ENCODE measurements around the gene DTX2.

DTX2 gene

DNA sequence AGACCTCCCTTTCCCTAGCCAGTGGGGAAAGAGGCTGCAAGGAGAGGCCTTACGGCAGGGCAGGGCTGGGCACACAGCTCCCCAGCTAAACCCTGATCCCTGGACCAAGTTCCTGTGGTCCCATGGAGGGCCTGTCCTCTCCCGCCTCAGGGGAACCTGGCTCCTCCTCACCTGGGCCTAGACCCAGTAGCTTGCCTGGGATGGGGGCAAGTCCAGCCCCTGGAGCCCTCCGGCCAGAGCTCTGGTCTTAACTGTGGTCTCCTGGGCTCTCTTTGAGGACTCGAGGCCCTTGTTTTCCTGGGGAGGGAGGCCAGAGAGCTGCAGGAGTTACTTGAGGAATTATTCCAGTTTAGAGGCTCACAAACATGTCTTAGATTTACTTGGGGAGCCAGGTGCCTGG, 35.3 kb upstream of the DTX2 start:
- no peak overlapping the region for H2BK120ac ChIP-seq (ENCODE audit: insufficient read depth, low read length, poor library complexity)
- no peak overlapping the region for H4K91ac ChIP-seq (ENCODE audit: low read depth, low read length)
- H3K4me1 ChIP-seq (ENCODE audit: control insufficient read depth in 1 of 2, insufficient read depth in 2 of 2, low read length in 2 of 2) = peaks cover 13% of the 10 kb centered on the region in 2 experiments
- DNase-seq = no peak
- no peaks in the 10 kb centered on the region for H3K9me3 ChIP-seq (ENCODE audit: insufficient read depth, low read depth, low read length)
- H4K8ac ChIP-seq (ENCODE audit: low read depth, low read length) = no peak overlapping the region
- H3K18ac ChIP-seq (ENCODE audit: low read length) = no peak overlapping the region
- H3K79me1 ChIP-seq (ENCODE audit: low read length) = peaks cover 9% of the 10 kb centered on the region
- H3K27me3 ChIP-seq (ENCODE audit: insufficient read depth, low read length) = no peaks in the 10 kb centered on the region
- H3K14ac ChIP-seq (ENCODE audit: low read length) = no peak overlapping the region
- H2BK12ac ChIP-seq (ENCODE audit: low read length) = peak overlapping the region; percentile 3
- no peak overlapping the region for H2BK5ac ChIP-seq (ENCODE audit: low read depth, low read length, poor library complexity)
- H2AFZ ChIP-seq (ENCODE audit: insufficient read depth, low read length, poor library complexity) = no peak overlapping the region
- no peaks in the 10 kb centered on the region for H3K36me3 ChIP-seq (ENCODE audit: control insufficient read depth in 1 of 2, insufficient read depth in 2 of 2, low read length in 2 of 2)
- H3K9ac ChIP-seq (ENCODE audit: low read length) = no peak overlapping the region
- H3K4me3 ChIP-seq (ENCODE audit: low read depth, low read length) = no peak overlapping the region
- no peaks in the 10 kb centered on the region for H3K79me2 ChIP-seq (ENCODE audit: control insufficient read depth, insufficient read depth, low read length, poor library complexity)
- H3K23ac ChIP-seq (ENCODE audit: low read length) = no peak overlapping the region
- no peak overlapping the region for H4K12ac ChIP-seq (ENCODE audit: low read depth, low read length)
- no CpG with 5 or more reads among the region's 4 CpGs for WGBS (ENCODE audit: extremely low coverage, insufficient coverage, insufficient read length)
- H3K27ac ChIP-seq (ENCODE audit: low read depth, low read length) = no peak overlapping the region
- H3K4ac ChIP-seq (ENCODE audit: low read depth, low read length) = no peak overlapping the region
- H3K4me2 ChIP-seq (ENCODE audit: low read length) = no peak overlapping the region
- H2AK5ac ChIP-seq (ENCODE audit: low read length) = no peak overlapping the region

DNA sequence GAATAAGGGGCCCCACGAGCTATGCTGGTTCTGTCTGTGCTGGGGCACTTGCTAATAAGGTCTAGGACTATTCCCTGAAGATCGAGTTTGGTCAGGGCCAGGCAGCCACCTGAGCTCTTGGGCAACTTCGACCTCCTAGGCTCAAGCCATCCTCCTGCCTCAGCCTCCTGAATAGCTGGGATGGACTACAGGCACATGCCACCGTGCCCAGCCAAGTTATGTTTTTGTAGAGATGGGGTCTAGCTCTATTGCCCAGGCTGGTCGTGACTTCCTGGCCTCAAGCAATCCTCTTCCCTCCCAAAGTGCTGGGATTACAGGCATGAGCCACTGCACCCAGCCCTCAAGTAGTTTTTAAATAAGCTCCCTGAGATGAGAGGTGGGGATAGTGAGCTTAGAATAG, 33.9 kb upstream of the DTX2 start:
- no peak overlapping the region for H3K4me3 ChIP-seq (ENCODE audit: low read depth, low read length)

DNA sequence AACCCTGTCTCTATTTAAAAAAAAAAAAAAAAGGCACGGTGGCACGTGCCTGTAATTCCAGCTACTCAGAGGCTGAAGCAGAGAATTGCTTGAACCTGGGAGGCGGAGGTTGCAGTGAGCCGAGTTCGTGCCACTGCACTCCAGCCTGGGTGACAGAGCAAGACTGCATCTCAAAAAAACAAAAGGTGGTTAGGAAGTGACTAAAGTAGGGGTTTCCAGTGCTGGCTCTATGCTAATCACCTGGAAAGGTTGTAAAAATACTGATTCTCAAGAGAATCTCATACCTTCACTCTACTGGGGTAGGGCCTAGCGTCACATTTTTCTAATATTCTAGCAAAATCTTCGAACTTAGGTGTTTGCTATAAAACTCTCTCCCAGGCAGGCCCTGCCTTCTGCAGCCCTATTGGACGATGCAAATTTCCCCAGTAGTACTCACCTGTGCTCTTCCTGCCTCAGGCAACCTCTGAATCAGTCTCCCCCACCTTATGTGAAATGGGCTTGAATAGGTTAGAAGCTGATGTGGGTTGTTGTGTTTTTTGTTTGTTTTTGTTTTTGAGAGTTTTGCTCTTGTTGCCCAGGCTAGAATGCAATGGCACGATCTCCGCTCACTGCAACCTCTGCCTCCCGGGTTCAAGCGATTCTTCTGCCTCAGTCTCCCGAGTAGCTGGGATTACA, 33.2 kb upstream of the DTX2 start:
- Histone ChIP-seq H3K79me2 (ENCODE audit: control insufficient read depth, insufficient read depth, low read length, poor library complexity) (no peaks in the 10 kb centered on the region), H2AK5ac (ENCODE audit: low read length) (no peak overlapping the region), H3K27me3 (ENCODE audit: insufficient read depth, low read length) (no peaks in the 10 kb centered on the region), H4K12ac (ENCODE audit: low read depth, low read length) (no peak overlapping the region), H2BK120ac (ENCODE audit: insufficient read depth, low read length, poor library complexity) (no peak overlapping the region), H3K79me1 (ENCODE audit: low read length) (peaks cover 6% of the 10 kb centered on the region), H2AFZ (ENCODE audit: insufficient read depth, low read length, poor library complexity) (no peak overlapping the region), H2BK12ac (ENCODE audit: low read length) (no peak overlapping the region), H3K4me2 (ENCODE audit: low read length) (no peak overlapping the region), H3K14ac (ENCODE audit: low read length) (no peak overlapping the region), H3K27ac (ENCODE audit: low read depth, low read length) (no peak overlapping the region), H3K9ac (ENCODE audit: low read length) (no peak overlapping the region), H3K9me3 (ENCODE audit: insufficient read depth, low read depth, low read length) (no peaks in the 10 kb centered on the region), H4K91ac (ENCODE audit: low read depth, low read length) (no peak overlapping the region), H3K36me3 (ENCODE audit: control insufficient read depth in 1 of 2, insufficient read depth in 2 of 2, low read length in 2 of 2) (no peaks in the 10 kb centered on the region), H3K4me3 (ENCODE audit: low read depth, low read length) (no peak overlapping the region), H3K4ac (ENCODE audit: low read depth, low read length) (no peak overlapping the region), H3K4me1 (ENCODE audit: control insufficient read depth in 1 of 2, insufficient read depth in 2 of 2, low read length in 2 of 2) (peaks cover 9 to 10% of the 10 kb centered on the region in 2 experiments), H3K23ac (ENCODE audit: low read length) (no peak overlapping the region), H3K18ac (ENCODE audit: low read length) (no peak overlapping the region), H2BK5ac (ENCODE audit: low read depth, low read length, poor library complexity) (no peak overlapping the region), H4K8ac (ENCODE audit: low read depth, low read length) (no peak overlapping the region)
- peak; percentile 88 to 93 for DNase-seq
- WGBS (ENCODE audit: extremely low coverage, insufficient coverage, insufficient read length) = no CpG with 5 or more reads among the region's 13 CpGs

More for the DNA sequence above, 33.9 kb upstream of the DTX2 start:
- WGBS (ENCODE audit: extremely low coverage, insufficient coverage, insufficient read length) = no CpG with 5 or more reads among the region's 5 CpGs
- Histone ChIP-seq H3K9ac (ENCODE audit: low read length) (no peak overlapping the region), H3K79me2 (ENCODE audit: control insufficient read depth, insufficient read depth, low read length, poor library complexity) (no peaks in the 10 kb centered on the region), H3K14ac (ENCODE audit: low read length) (no peak overlapping the region), H3K27me3 (ENCODE audit: insufficient read depth, low read length) (no peaks in the 10 kb centered on the region), H2AK5ac (ENCODE audit: low read length) (no peak overlapping the region), H3K79me1 (ENCODE audit: low read length) (peaks cover 8% of the 10 kb centered on the region), H4K8ac (ENCODE audit: low read depth, low read length) (no peak overlapping the region), H2AFZ (ENCODE audit: insufficient read depth, low read length, poor library complexity) (no peak overlapping the region), H3K27ac (ENCODE audit: low read depth, low read length) (no peak overlapping the region), H3K18ac (ENCODE audit: low read length) (no peak overlapping the region), H4K12ac (ENCODE audit: low read depth, low read length) (no peak overlapping the region), H3K36me3 (ENCODE audit: control insufficient read depth in 1 of 2, insufficient read depth in 2 of 2, low read length in 2 of 2) (no peaks in the 10 kb centered on the region), H2BK5ac (ENCODE audit: low read depth, low read length, poor library complexity) (no peak overlapping the region), H3K4ac (ENCODE audit: low read depth, low read length) (no peak overlapping the region), H4K91ac (ENCODE audit: low read depth, low read length) (no peak overlapping the region), H3K9me3 (ENCODE audit: insufficient read depth, low read depth, low read length) (no peaks in the 10 kb centered on the region), H2BK120ac (ENCODE audit: insufficient read depth, low read length, poor library complexity) (no peak overlapping the region), H3K23ac (ENCODE audit: low read length) (no peak overlapping the region), H3K4me1 (ENCODE audit: control insufficient read depth in 1 of 2, insufficient read depth in 2 of 2, low read length in 2 of 2) (peaks cover 11 to 13% of the 10 kb centered on the region in 2 experiments), H3K4me2 (ENCODE audit: low read length) (no peak overlapping the region), H2BK12ac (ENCODE audit: low read length) (no peak overlapping the region)
- peak in 1 of 2 donors; percentile 7 for DNase-seq

DNA sequence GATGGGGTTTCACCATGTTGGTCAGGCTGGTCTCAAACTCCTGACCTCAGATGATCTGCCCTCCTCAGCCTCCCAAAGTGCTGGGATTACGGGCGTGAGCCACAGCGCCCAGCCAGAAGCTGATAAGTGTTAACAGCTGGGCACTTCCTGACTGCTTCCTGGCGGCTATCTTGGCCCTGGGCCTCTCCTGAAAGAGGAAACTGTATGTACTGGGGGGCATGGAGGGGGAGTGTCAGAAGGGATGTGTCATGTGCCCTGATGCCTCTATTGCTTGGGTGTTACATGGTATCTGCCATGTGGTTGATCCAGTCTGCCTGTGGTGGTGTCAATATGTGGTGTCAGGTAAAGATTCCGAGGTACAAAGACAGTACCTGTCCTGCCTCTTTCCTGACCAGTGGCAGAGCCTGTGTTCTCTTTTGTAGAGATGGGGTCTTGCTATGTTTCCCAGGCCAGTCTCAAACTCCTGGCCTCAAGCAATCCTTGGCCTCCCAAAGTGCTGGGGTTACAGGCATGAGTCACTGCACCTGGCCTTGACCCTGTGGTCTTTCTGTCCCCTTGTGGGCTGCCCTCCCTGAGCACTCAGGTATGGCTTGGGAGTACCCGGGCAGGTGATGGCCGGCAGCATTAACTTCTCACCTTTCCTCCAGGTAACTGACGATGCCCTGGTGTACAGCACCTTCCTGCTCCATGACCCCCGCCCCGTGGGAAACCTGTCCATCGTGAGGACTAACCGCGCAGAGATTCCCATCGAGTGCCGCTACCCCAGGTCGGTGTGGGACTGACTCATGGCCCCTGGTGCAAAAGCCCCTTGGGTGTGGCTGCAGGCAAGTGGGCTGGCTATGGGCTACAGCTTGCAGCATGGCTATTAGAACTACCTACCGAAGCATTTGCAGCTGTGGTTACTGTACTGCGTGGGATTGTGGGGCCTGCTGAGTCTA, 32.4 kb upstream of the DTX2 start:
- no peak overlapping the region for H2BK120ac ChIP-seq (ENCODE audit: insufficient read depth, low read length, poor library complexity)
- no peak overlapping the region for H2AK5ac ChIP-seq (ENCODE audit: low read length)
- no peaks in the 10 kb centered on the region for H3K27me3 ChIP-seq (ENCODE audit: insufficient read depth, low read length)
- no peak overlapping the region for H3K23ac ChIP-seq (ENCODE audit: low read length)
- no peak overlapping the region for H2AFZ ChIP-seq (ENCODE audit: insufficient read depth, low read length, poor library complexity)
- no peak overlapping the region for H3K4ac ChIP-seq (ENCODE audit: low read depth, low read length)
- peaks cover 1% of the 10 kb centered on the region for H3K79me1 ChIP-seq (ENCODE audit: low read length)
- no peak overlapping the region for H3K14ac ChIP-seq (ENCODE audit: low read length)
- no peak overlapping the region for H2BK5ac ChIP-seq (ENCODE audit: low read depth, low read length, poor library complexity)
- no peak overlapping the region for H3K4me3 ChIP-seq (ENCODE audit: low read depth, low read length)
- no peak overlapping the region for H3K9ac ChIP-seq (ENCODE audit: low read length)
- H3K9me3 ChIP-seq (ENCODE audit: insufficient read depth, low read depth, low read length) = no peaks in the 10 kb centered on the region
- H3K27ac ChIP-seq (ENCODE audit: low read depth, low read length) = no peak overlapping the region
- no peak overlapping the region for H3K4me2 ChIP-seq (ENCODE audit: low read length)
- H4K12ac ChIP-seq (ENCODE audit: low read depth, low read length) = no peak overlapping the region
- H4K91ac ChIP-seq (ENCODE audit: low read depth, low read length) = no peak overlapping the region
- H3K18ac ChIP-seq (ENCODE audit: low read length) = no peak overlapping the region
- H3K36me3 ChIP-seq (ENCODE audit: control insufficient read depth in 1 of 2, insufficient read depth in 2 of 2, low read length in 2 of 2) = no peaks in the 10 kb centered on the region
- no peak overlapping the region for H4K8ac ChIP-seq (ENCODE audit: low read depth, low read length)
- H3K79me2 ChIP-seq (ENCODE audit: control insufficient read depth, insufficient read depth, low read length, poor library complexity) = no peaks in the 10 kb centered on the region
- peaks cover 2 to 4% of the 10 kb centered on the region in 2 experiments for H3K4me1 ChIP-seq (ENCODE audit: control insufficient read depth in 1 of 2, insufficient read depth in 2 of 2, low read length in 2 of 2)
- H2BK12ac ChIP-seq (ENCODE audit: low read length) = no peak overlapping the region
- WGBS (ENCODE audit: extremely low coverage, insufficient coverage, insufficient read length) = no CpG with 5 or more reads among the region's 18 CpGs
- peak; percentile 71 to 83 for DNase-seq
